ENCODE data around the gene ZMYND8. TPM values are rescaled to one million over a fixed set of nuclear protein-coding genes. Genes with fewer than 3 reads are reported as not detected.

The ZMYND8 gene
- total and polyA plus RNA-seq, 2 donors (not counting 3 experiments of a cell fraction or from before 2014, with no cell fraction given): 30.6 to 75.2 TPM

DNA sequence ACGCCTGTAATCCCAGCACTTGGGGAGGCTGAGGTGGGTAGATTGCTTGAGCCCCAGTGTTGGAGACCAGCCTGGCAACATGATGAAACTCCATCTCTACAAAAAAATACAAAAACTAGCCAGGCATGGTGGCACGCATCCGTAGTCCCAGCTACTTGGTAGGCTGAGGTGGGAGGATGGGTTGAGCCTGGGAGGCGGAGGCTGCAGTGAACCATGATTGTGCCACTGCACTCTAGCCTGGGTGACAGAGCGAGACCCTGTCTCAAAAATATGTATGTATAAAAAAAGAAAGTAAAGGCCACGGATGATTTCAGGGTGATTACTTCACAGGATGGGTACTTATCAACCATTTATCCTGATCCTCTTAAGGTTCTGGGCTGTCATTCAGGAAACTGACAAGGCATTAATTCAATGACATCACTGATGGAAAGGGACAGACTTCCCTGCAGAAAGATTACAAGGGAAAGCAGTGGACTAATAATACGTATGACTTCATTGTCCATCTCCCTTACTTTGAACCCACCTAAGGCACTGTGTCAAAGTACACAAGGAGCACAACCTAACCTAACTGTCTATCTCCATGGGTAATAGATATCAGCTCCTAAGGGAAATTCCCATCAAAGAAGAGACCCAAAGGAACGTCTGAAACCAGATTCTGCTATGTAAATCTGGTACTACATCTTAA lies 61.2 kb downstream of the ZMYND8 start:
- POLR2A ChIA-PET: no interaction called here
- Histone ChIP-seq H4K20me1 (replicated peaks; ENCODE audit: control insufficient read depth, extremely low read depth, insufficient read depth, low read length) (peaks cover under 1% of the 10 kb centered on the region), H3K4me2 (ENCODE audit: insufficient read depth, low read length) (no peak overlapping the region), H3K27ac (ENCODE audit: insufficient read depth, low read depth, low read length) (no peak overlapping the region), H3K9me1 (replicated peaks; ENCODE audit: control insufficient read depth, extremely low read depth, insufficient read depth, low read length) (no peaks in the 10 kb centered on the region), H2AFZ (ENCODE audit: low read depth, low read length) (no peak overlapping the region), H3K4me1 (ENCODE audit: control insufficient read depth, extremely low read depth, insufficient read depth, low read length) (peaks cover 2% of the 10 kb centered on the region), H3K9ac (replicated peaks; ENCODE audit: extremely low read depth, insufficient read depth, low read length) (no peak overlapping the region), H3K79me2 (ENCODE audit: control insufficient read depth, insufficient read depth, low read length) (peaks cover 29% of the 10 kb centered on the region), H3K36me3 (ENCODE audit: control insufficient read depth in 2 of 2, extremely low read depth in 1 of 2, insufficient read depth in 2 of 2, low read length in 2 of 2) (peaks cover 43 to 51% of the 10 kb centered on the region in 2 experiments), H3K4me3 (replicated peaks in 1 of 3; ENCODE audit: insufficient read depth in 1 of 3, low read depth in 1 of 3, low read length in 3 of 3) (no peak overlapping the region), H3K9me3 (replicated peaks; ENCODE audit: control insufficient read depth, insufficient read depth, low read length) (no peaks in the 10 kb centered on the region), H3K27me3 (ENCODE audit: control insufficient read depth in 2 of 2, insufficient read depth in 2 of 2, low read length in 2 of 2) (no peaks in the 10 kb centered on the region)
- TF ChIP-seq POLR2AphosphoS5 (IDR thresholded peaks at IDR 0.05; ENCODE audit: insufficient read depth, low read depth, low read length) (no peak), GATA2 (IDR thresholded peaks at IDR 0.05; ENCODE audit: insufficient read depth, insufficient read length, low read depth, low read length) (no peak), EZH2 (IDR thresholded peaks at IDR 0.05; ENCODE audit: borderline replicate concordance, low read depth, low read length, severe bottlenecking) (no peak), POLR2A (IDR thresholded peaks at IDR 0.05; ENCODE audit: low read depth, low read length) (no peak), MYC (IDR thresholded peaks at IDR 0.05; ENCODE audit: low read depth, low read length) (no peak), JUN (IDR thresholded peaks at IDR 0.05; ENCODE audit: borderline replicate concordance, insufficient read depth, insufficient read length, low read depth) (no peak), FOS (IDR thresholded peaks at IDR 0.05; ENCODE audit: borderline replicate concordance, insufficient read depth, low read length) (no peak)
- TF ChIP-seq, protein P1, sequence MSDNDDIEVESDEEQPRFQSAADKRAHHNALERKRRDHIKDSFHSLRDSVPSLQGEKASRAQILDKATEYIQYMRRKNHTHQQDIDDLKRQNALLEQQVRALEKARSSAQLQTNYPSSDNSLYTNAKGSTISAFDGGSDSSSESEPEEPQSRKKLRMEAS (IDR thresholded peaks at IDR 0.05; ENCODE audit: insufficient read depth, insufficient read length): no peak
- TF ChIP-seq, protein P2, sequence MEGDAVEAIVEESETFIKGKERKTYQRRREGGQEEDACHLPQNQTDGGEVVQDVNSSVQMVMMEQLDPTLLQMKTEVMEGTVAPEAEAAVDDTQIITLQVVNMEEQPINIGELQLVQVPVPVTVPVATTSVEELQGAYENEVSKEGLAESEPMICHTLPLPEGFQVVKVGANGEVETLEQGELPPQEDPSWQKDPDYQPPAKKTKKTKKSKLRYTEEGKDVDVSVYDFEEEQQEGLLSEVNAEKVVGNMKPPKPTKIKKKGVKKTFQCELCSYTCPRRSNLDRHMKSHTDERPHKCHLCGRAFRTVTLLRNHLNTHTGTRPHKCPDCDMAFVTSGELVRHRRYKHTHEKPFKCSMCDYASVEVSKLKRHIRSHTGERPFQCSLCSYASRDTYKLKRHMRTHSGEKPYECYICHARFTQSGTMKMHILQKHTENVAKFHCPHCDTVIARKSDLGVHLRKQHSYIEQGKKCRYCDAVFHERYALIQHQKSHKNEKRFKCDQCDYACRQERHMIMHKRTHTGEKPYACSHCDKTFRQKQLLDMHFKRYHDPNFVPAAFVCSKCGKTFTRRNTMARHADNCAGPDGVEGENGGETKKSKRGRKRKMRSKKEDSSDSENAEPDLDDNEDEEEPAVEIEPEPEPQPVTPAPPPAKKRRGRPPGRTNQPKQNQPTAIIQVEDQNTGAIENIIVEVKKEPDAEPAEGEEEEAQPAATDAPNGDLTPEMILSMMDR (IDR thresholded peaks at IDR 0.05; ENCODE audit: extremely low read depth in 1 of 2, insufficient read depth in 1 of 2, low read depth in 1 of 2, low read length in 2 of 2): no peak
- DNase-seq (ENCODE audit: low read depth, low spot score): no peak
- CTCF ChIA-PET: interaction anchor here (1.0 to 5.1 kb wide), 5 partner anchors 21 to 88 kb away, joined by 3 to 71 read pairs (median 3); no protein-coding TSS in a partner anchor
- intact Hi-C loops (cut with micrococcal nuclease): no loop called here
- dilution Hi-C loops (cut with MboI; ENCODE audit: extremely low pct_ligation_motif_present, low sequenced_read_pairs): no loop called here
- no peak for FAIRE-seq
- no TSS peak for BruUV-seq (replicated peaks)

Measured in endothelial cell of umbilical vein (primary cell).